Kidney (tissue), 14 donors: ENCODE measurements around the gene DDAH1. TPM values are rescaled to one million over a fixed set of nuclear protein-coding genes. Genes with fewer than 3 reads are reported as not detected.

ENCODE experiments used
- DNase-seq, 5 donors: peaks; one replicate each; pipeline ENCODE4 v3.0.0-alpha.2; 2013 to 2020
- FAIRE-seq: peaks from 2 replicates; lab custom pipeline; 2012; peaks lifted over from hg19 to GRCh38; lab: Jason Lieb, UNC
- H3K27ac ChIP-seq, 2 donors: one replicate each; pipeline ENCODE4 v1.7.0; 2013; ENCODE audit warnings: low read depth in 2 of 2, low read length in 2 of 2, inconsistent platforms in 1 of 2
- H3K27me3 ChIP-seq: one replicate; pipeline ENCODE4 v1.7.1; 2013; ENCODE audit warnings: low read length, inconsistent platforms; ENCODE audit not compliant: control insufficient read depth, insufficient read depth
- H3K36me3 ChIP-seq, 3 donors: one replicate each; pipeline versions ENCODE4 v1.7.0 to v1.7.1; 2013; ENCODE audit warnings: low read length in 3 of 3, control low read depth in 1 of 3, inconsistent platforms in 1 of 3; ENCODE audit not compliant: insufficient read depth in 3 of 3, control insufficient read depth in 2 of 3
- H3K4me1 ChIP-seq, 3 donors: one replicate each; pipeline versions ENCODE4 v1.7.0 to v1.7.1; 2013; ENCODE audit warnings: low read length in 3 of 3, inconsistent platforms in 1 of 3, low read depth in 1 of 3; ENCODE audit not compliant: control insufficient read depth in 2 of 3, insufficient read depth in 2 of 3
- H3K4me3 ChIP-seq, 3 donors: one replicate each; pipeline versions ENCODE4 v1.7.0 to v1.8.1; 2013; ENCODE audit warnings: low read length in 3 of 3, control low read depth in 1 of 3, inconsistent platforms in 1 of 3
- H3K9ac ChIP-seq, 3 donors: one replicate each; pipeline versions ENCODE4 v1.7.0 to v1.7.1; 2013; ENCODE audit warnings: low read length in 3 of 3, control low read depth in 1 of 3, inconsistent platforms in 1 of 3
- H3K9me3 ChIP-seq, 3 donors: one replicate each; pipeline versions ENCODE4 v1.7.0 to v1.7.1; 2013; ENCODE audit warnings: low read length in 3 of 3, control low read depth in 1 of 3, inconsistent platforms in 1 of 3; ENCODE audit not compliant: control insufficient read depth in 2 of 3, insufficient read depth in 1 of 3
- CTCF ChIP-seq: IDR thresholded peaks from 3 replicates; pipeline ENCODE4 v1.5.1; 2012; ENCODE audit warnings: mild to moderate bottlenecking, moderate library complexity, borderline replicate concordance; ENCODE audit not compliant: insufficient read depth; ENCODE audit errors: extremely low read depth
- intact Hi-C: fragments of 100-400 bp; cut with DNase I; formaldehyde crosslinking; loops from one replicate; pipeline ENCODE4 v1.11.1; 2022
- polyA plus RNA-seq: library from polyadenylated mRNA; stranded (reverse); fragments of 350-450 nt; fragmentation: Illumina TruSeq; extraction: RNeasy Lipid Tissue Mini Kit (QIAGEN cat#74804); gene quantifications from one replicate; pipeline ENCODE4 v1.2.3, GENCODE V29; 2014; ENCODE audit warnings: low read depth, low replicate concordance; ENCODE audit not compliant: insufficient read depth
- total RNA-seq: library from RNA; stranded (reverse); fragmentation: NEBNext Ultra II Directional; extraction: Animal tissue kit (Norgen Biotek cat#: 25700); gene quantifications from one replicate; pipeline ENCODE4 v1.2.1, GENCODE V29; 2021
- donor health status: control.
- donor health status: control.
- donor health status: control.
- donor health status: control.
- donor health status: control.
- donor health status: DM: yes; HTN: yes; CAD: no.
- donor health status: Normal renal cell carcinoma (clear cell type).

Gene DDAH1
- total and polyA plus RNA-seq, 2 donors from 2014 or later: 73.1 to 98.9 TPM

GRCh38 chr1:85460555-85461088 is 4.3 kb downstream of the DDAH1 start:
- peak overlapping the region in 1 of 3 donors; percentile 8 for H3K4me3 ChIP-seq
- peak in 3 of 5 donors; percentile 21 to 79 (median 73) for DNase-seq
- no peak for TF ChIP-seq CTCF
- intact Hi-C loops: no loop called here
- H3K36me3 ChIP-seq: no peaks in the 10 kb centered on the region
- H3K4me1 ChIP-seq: peaks cover 6 to 40% (median 16%) of the 10 kb centered on the region in 3 donors
- peak overlapping the region; percentile 75 to 89 for H3K27ac ChIP-seq
- peak; percentile 85 for FAIRE-seq
- no peak overlapping the region for H3K9ac ChIP-seq
- no peaks in the 10 kb centered on the region for H3K9me3 ChIP-seq
- no peaks in the 10 kb centered on the region for H3K27me3 ChIP-seq

GRCh38 chr1:85459290-85459689 is 5.7 kb downstream of the DDAH1 start:
- peak overlapping the region; percentile 2 to 89 for H3K27ac ChIP-seq
- no peak for FAIRE-seq

GRCh38 chr1:85454214-85454613 is 10.7 kb downstream of the DDAH1 start:
- Histone ChIP-seq H3K36me3 (no peaks in the 10 kb centered on the region), H3K27me3 (no peaks in the 10 kb centered on the region), H3K4me1 (peaks cover 0 to 35% (median 20%) of the 10 kb centered on the region in 3 donors), H3K9me3 (no peaks in the 10 kb centered on the region), H3K9ac (no peak overlapping the region), H3K4me3 (no peak overlapping the region), H3K27ac (peak overlapping the region; percentile 38 to 59)
- no peak for TF ChIP-seq CTCF
- FAIRE-seq (no peak), DNase-seq (no peak)
- intact Hi-C loops: no loop called here

More at GRCh38 chr1:85459290-85459689, 5.7 kb downstream of the DDAH1 start:
- Histone ChIP-seq H3K27me3 (no peaks in the 10 kb centered on the region), H3K4me1 (peaks cover 6 to 43% (median 13%) of the 10 kb centered on the region in 3 donors), H3K9me3 (no peaks in the 10 kb centered on the region), H3K4me3 (no peak overlapping the region), H3K36me3 (no peaks in the 10 kb centered on the region), H3K9ac (no peak overlapping the region)
- peak in 1 of 5 donors; percentile 61 for DNase-seq
- intact Hi-C loops: no loop called here
- no peak for TF ChIP-seq CTCF
